GM10266 (cell line): ENCODE data around the gene HMX3.

Source experiments
- DNase-seq: peaks from one replicate; pipeline ENCODE4 v3.0.0; 2012; ENCODE audit errors: extremely low spot score
- CTCF ChIP-seq: IDR thresholded peaks from 2 replicates; pipeline ENCODE4 v1.5.1; 2012; ENCODE audit warnings: mild to moderate bottlenecking, low read depth; ENCODE audit not compliant: control insufficient read depth, insufficient read depth; ENCODE audit errors: missing control alignments

HMX3 gene

GRCh38 chr10:123097039-123097438, 38.7 kb upstream of the HMX3 start:
- DNase-seq = no peak

DNA sequence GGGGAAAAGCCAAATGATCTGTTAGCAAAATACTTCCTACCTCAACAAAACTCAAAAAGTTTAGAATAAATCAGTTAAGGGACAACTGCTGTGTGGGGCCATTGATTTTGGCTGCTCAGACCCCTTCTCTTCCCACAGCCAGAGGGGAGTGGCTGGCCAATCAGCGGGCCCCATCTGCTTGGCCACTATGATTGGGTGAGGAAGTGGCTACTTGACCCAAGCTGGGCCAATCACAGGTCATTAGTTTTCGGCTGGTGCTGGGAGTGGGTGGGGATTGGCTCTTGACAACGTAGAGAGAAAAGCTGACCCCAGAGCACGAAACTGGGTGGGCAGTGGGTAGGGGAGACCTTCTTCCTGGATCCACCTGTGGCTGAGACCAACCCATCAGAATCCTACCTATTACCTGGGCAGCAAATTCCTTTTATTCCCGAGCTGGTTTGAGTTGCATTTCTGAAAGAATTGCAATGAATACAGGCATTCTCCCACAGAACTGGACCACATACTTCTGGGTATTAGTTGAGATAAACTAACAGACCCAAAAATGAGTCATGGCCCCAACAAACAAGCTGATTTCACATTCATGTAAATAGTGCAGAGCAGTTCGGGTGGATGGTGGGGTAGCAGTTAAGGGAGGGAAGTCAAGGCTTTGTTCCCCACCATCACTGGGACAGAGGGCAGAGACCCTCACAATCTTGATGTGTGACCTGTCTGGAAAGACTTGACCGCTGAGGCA, 35.6 kb upstream of the HMX3 start:
- TF ChIP-seq CTCF = no peak
- no peak for DNase-seq

More at GRCh38 chr10:123097039-123097438, 38.7 kb upstream of the HMX3 start:
- no peak for TF ChIP-seq CTCF

GRCh38 chr10:123101872-123102271, 33.9 kb upstream of the HMX3 start:
- TF ChIP-seq CTCF = no peak
- no peak for DNase-seq

DNA sequence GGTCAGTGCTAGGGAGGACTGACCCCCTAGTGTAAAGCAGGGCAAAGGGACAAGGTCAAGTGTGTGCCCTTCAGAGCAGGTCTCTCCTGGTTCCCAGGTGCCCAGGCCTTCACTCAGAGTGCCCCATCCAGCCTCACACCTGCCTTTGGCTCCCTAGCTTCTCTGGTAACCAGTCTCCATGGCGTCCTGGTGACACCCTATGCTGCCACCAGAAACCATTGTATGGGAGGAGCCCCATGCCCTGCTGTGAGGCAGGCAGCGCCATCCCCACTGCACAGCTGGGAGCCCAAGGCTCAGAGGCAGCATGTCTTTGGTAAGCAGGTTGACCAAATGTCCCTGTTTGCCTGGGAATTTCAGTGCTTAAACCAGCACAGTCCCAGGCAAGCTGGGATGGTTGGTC, 33.1 kb upstream of the HMX3 start:
- TF ChIP-seq CTCF = no peak
- DNase-seq = no peak

GRCh38 chr10:123103944-123104343, 31.8 kb upstream of the HMX3 start:
- no peak for DNase-seq
- TF ChIP-seq CTCF = no peak

- no peak for TF ChIP-seq CTCF
- no peak for DNase-seq
These were observed 26.3 kb upstream of the HMX3 start for GRCh38 chr10:123109466-123109865.

GRCh38 chr10:123117644-123118417, 17.9 kb upstream of the HMX3 start:
- no peak for TF ChIP-seq CTCF
- no peak for DNase-seq
